IMR-90 (cell line): ENCODE results near the gene KRTAP5-9. TPM values are rescaled to one million over a fixed set of nuclear protein-coding genes. Genes with fewer than 3 reads are reported as not detected.

Source experiments
- ATAC-seq: fragments of 200-7000 bp; cut with Tn5 transposase; 2 replicates; pipeline ENCODE4 v1.9.1; 2020; ENCODE audit warnings: low read depth, mild to moderate bottlenecking, moderate library complexity
- BruUV-seq: library from RNA; stranded (reverse); fragments of 400-500 nt; replicated peaks from 2 replicates; lab custom pipeline; 2021; lab: Mats Ljungman, UMichigan
- CTCF ChIA-PET: fragments of 300-600 bp; formaldehyde crosslinking; extraction: SDS; loops from one replicate; lab custom pipeline; 2021; ENCODE audit warnings: antibody characterized with exemption; lab: Yijun Ruan, JAX
- POLR2A ChIA-PET: fragments of 300-600 bp; sonication (Branson Sonifier 250); formaldehyde crosslinking; loops from one replicate; lab custom pipeline; 2022; ENCODE audit warnings: antibody characterized with exemption; ENCODE audit not compliant: unreplicated experiment; lab: Charles Lee
- DNase-seq: peaks from one replicate; pipeline ENCODE4 v3.0.0; 2013
- H2AFZ ChIP-seq: replicated peaks from 2 replicates; pipeline ENCODE3; 2013; ENCODE audit warnings: low read length, mild to moderate bottlenecking; ENCODE audit not compliant: poor library complexity
- H2AK5ac ChIP-seq: 2 replicates; pipeline ENCODE4 v1.6.1; 2013; ENCODE audit warnings: low read depth, low read length, inconsistent platforms
- H2AK9ac ChIP-seq: replicated peaks from 2 replicates; pipeline ENCODE3; 2013; ENCODE audit warnings: mild to moderate bottlenecking, low read depth, low read length, moderate library complexity; ENCODE audit not compliant: poor library complexity
- H2BK120ac ChIP-seq: 2 replicates; pipeline ENCODE4 v1.6.1; 2013; ENCODE audit warnings: low read depth, low read length, inconsistent platforms
- H2BK15ac ChIP-seq: 3 replicates; pipeline ENCODE4 v1.6.1; 2013; ENCODE audit warnings: low read depth, low read length, inconsistent platforms
- H2BK20ac ChIP-seq: 2 replicates; pipeline ENCODE4 v1.6.1; 2013; ENCODE audit warnings: low read depth, mild to moderate bottlenecking, inconsistent platforms, low read length, moderate library complexity
- H2BK5ac ChIP-seq: 2 replicates; pipeline ENCODE4 v1.6.1; 2013; ENCODE audit warnings: mild to moderate bottlenecking, low read depth, low read length, inconsistent platforms; ENCODE audit not compliant: poor library complexity, severe bottlenecking
- H3K14ac ChIP-seq: replicated peaks from 2 replicates; pipeline ENCODE4 v1.6.1; 2013; ENCODE audit warnings: low read depth, low read length, inconsistent platforms
- H3K18ac ChIP-seq: 2 replicates; pipeline ENCODE4 v1.6.1; 2013; ENCODE audit warnings: low read depth, low read length, control low read depth
- H3K23ac ChIP-seq: 2 replicates; pipeline ENCODE4 v1.6.1; 2013; ENCODE audit warnings: low read depth, low read length, inconsistent platforms
- H3K27ac ChIP-seq: 2 replicates; pipeline ENCODE4 v1.5.1; 2013; ENCODE audit warnings: mild to moderate bottlenecking, control low read depth, low read length; ENCODE audit not compliant: insufficient read depth
- H3K27me3 ChIP-seq: 2 replicates; pipeline ENCODE4 v1.6.1; 2013; ENCODE audit warnings: low read length; ENCODE audit not compliant: control insufficient read depth, insufficient read depth
- H3K36me3 ChIP-seq: 2 replicates; pipeline ENCODE4 v1.6.1; 2013; ENCODE audit warnings: low read length, mixed read lengths; ENCODE audit not compliant: control insufficient read depth, insufficient read depth
- H3K4ac ChIP-seq: 2 replicates; pipeline ENCODE4 v1.6.1; 2013; ENCODE audit warnings: low read depth, low read length, inconsistent platforms
- H3K4me1 ChIP-seq: 2 replicates; pipeline ENCODE4 v1.6.1; 2013; ENCODE audit warnings: low read length, mixed read lengths; ENCODE audit not compliant: control insufficient read depth, insufficient read depth
- H3K4me2 ChIP-seq: 2 replicates; pipeline ENCODE4 v1.6.1; 2013; ENCODE audit warnings: low read depth, mild to moderate bottlenecking, control low read depth, low read length, moderate library complexity
- H3K4me3 ChIP-seq: 2 replicates; pipeline ENCODE4 v1.5.1; 2013; ENCODE audit warnings: low read depth, mild to moderate bottlenecking, control low read depth, low read length, moderate library complexity; ENCODE audit not compliant: insufficient read depth
- H3K56ac ChIP-seq: 2 replicates; pipeline ENCODE4 v1.6.1; 2013; ENCODE audit warnings: low read length, inconsistent platforms; ENCODE audit not compliant: insufficient read depth; ENCODE audit errors: extremely low read depth
- H3K79me1 ChIP-seq, 2 experiments: 2 replicates each; pipeline ENCODE4 v1.6.1; 2013; ENCODE audit warnings: low read length in 2 of 2, inconsistent platforms in 1 of 2, low read depth in 1 of 2
- H3K9ac ChIP-seq: 2 replicates; pipeline ENCODE4 v1.6.1; 2013; ENCODE audit warnings: low read depth, low read length, control low read depth
- H3K9me1 ChIP-seq: 2 replicates; pipeline ENCODE4 v1.6.1; 2013; ENCODE audit warnings: low read length, inconsistent platforms; ENCODE audit not compliant: insufficient read depth
- H3K9me3 ChIP-seq: 2 replicates; pipeline ENCODE4 v1.6.1; 2013; ENCODE audit warnings: low read length; ENCODE audit not compliant: control insufficient read depth, insufficient read depth
- H4K20me1 ChIP-seq: 2 replicates; pipeline ENCODE4 v1.6.1; 2013; ENCODE audit warnings: low read length, inconsistent platforms; ENCODE audit not compliant: insufficient read depth
- H4K5ac ChIP-seq: 2 replicates; pipeline ENCODE4 v1.6.1; 2013; ENCODE audit warnings: mild to moderate bottlenecking, low read depth, low read length, control low read depth
- H4K8ac ChIP-seq, 2 experiments: 2 replicates each; pipeline ENCODE4 v1.6.1; 2013; ENCODE audit warnings: low read depth in 2 of 2, low read length in 2 of 2, control low read depth in 1 of 2, inconsistent platforms in 1 of 2
- H4K91ac ChIP-seq: 2 replicates; pipeline ENCODE4 v1.6.1; 2013; ENCODE audit warnings: low read depth, low read length, inconsistent platforms; ENCODE audit not compliant: insufficient read depth
- BHLHE40 ChIP-seq: fragments of 150-350 bp; IDR thresholded peaks from 2 replicates; pipeline ENCODE4 v1.6.1; 2016; ENCODE audit warnings: mild to moderate bottlenecking, low read depth, low read length
- CEBPB ChIP-seq: IDR thresholded peaks from 2 replicates; pipeline ENCODE4 v1.6.1; 2012; ENCODE audit warnings: low read depth, low read length, improper control_type of control experiment
- CHD1 ChIP-seq: IDR thresholded peaks from 2 replicates; pipeline ENCODE4 v1.6.1; 2012; ENCODE audit warnings: low read depth, low read length, improper control_type of control experiment
- FOS ChIP-seq: fragments of 150-350 bp; IDR thresholded peaks from 2 replicates; pipeline ENCODE4 v1.6.1; 2016; ENCODE audit warnings: low read depth, low read length
- MAFK ChIP-seq: IDR thresholded peaks from 2 replicates; pipeline ENCODE4 v1.6.1; 2012; ENCODE audit warnings: low read depth, low read length, improper control_type of control experiment
- MAZ ChIP-seq: IDR thresholded peaks from 2 replicates; pipeline ENCODE4 v1.6.1; 2012; ENCODE audit warnings: low read depth, mild to moderate bottlenecking, low read length, improper control_type of control experiment, moderate library complexity, borderline replicate concordance
- MXI1 ChIP-seq: IDR thresholded peaks from 2 replicates; pipeline ENCODE4 v1.6.1; 2012; ENCODE audit warnings: low read depth, mild to moderate bottlenecking, low read length, moderate library complexity, borderline replicate concordance
- NFE2L2 ChIP-seq: fragments of 150-350 bp; IDR thresholded peaks from 2 replicates; pipeline ENCODE4 v1.6.1; 2016; ENCODE audit warnings: low read depth, mild to moderate bottlenecking, low read length
- POLR2A ChIP-seq: IDR thresholded peaks from 2 replicates; pipeline ENCODE4 v1.6.1; 2012; ENCODE audit warnings: mild to moderate bottlenecking, low read depth, low read length
- RAD21 ChIP-seq: IDR thresholded peaks from 2 replicates; pipeline ENCODE4 v1.6.1; 2012; ENCODE audit warnings: low read length, improper control_type of control experiment
- RCOR1 ChIP-seq: IDR thresholded peaks from 2 replicates; pipeline ENCODE4 v1.6.1; 2012; ENCODE audit warnings: mild to moderate bottlenecking, low read length, improper control_type of control experiment; ENCODE audit not compliant: insufficient replicate concordance
- RFX5 ChIP-seq: IDR thresholded peaks from 2 replicates; pipeline ENCODE4 v1.8.0; 2012; ENCODE audit warnings: low read depth, mild to moderate bottlenecking, low read length, moderate library complexity
- SMC3 ChIP-seq: fragments of 150-350 bp; IDR thresholded peaks from 2 replicates; pipeline ENCODE4 v1.6.1; 2016; ENCODE audit warnings: low read depth, mild to moderate bottlenecking, antibody characterized with exemption, low read length, moderate library complexity
- WGBS, 2 experiments: methylation state at CpG; one replicate each; pipeline versions ENCODE4 v1.1.5 to v1.1.7; 2013; ENCODE audit warnings: missing lambda C conversion rate in 2 of 2; ENCODE audit not compliant: insufficient read length in 1 of 2; ENCODE audit errors: extremely low coverage in 2 of 2; 5-methylcytosine and 5-hydroxymethylcytosine counted together
- dilution Hi-C: fragments of 300-500 bp; cut with HindIII; formaldehyde crosslinking; loops from one replicate; pipeline ENCODE4 v1.14.3; 2018; ENCODE audit warnings: low sequenced_read_pairs; ENCODE audit not compliant: unreplicated experiment
- in situ Hi-C: fragments of 300-500 bp; cut with MboI; formaldehyde crosslinking; loops from 3 replicates; pipeline ENCODE4 v1.14.3; 2019; ENCODE audit warnings: low sequenced_read_pairs, inconsistent platforms, mixed read lengths
- intact Hi-C: fragments of 100-400 bp; cut with micrococcal nuclease; formaldehyde crosslinking; loops from 2 replicates; pipeline ENCODE4 v1.10.0; 2022
- polyA plus RNA-seq, 3 experiments: library from polyadenylated mRNA; depleted of rRNA; stranded (reverse); fragments of >200 nt; gene quantifications; 2 replicates each; pipeline ENCODE4 v1.2.3, GENCODE V29; 2012; ENCODE audit warnings: low replicate concordance in 1 of 3
- total RNA-seq: library from RNA; depleted of rRNA; stranded (reverse); fragments of >200 nt; gene quantifications from 2 replicates; pipeline ENCODE4 v1.2.3, GENCODE V29; 2012
- TF ChIP-seq, protein P1 (sequence below): conservative IDR thresholded peaks from 2 replicates; pipeline ENCODE4 v1.5.1; 2012; ENCODE audit warnings: mild to moderate bottlenecking, low read depth, low read length, improper control_type of control experiment
- TF ChIP-seq, protein P2 (sequence below): fragments of 150-350 bp; IDR thresholded peaks from 2 replicates; pipeline ENCODE4 v1.6.1; 2016; ENCODE audit warnings: low read depth, mild to moderate bottlenecking, low read length, moderate library complexity, borderline replicate concordance
- TF ChIP-seq, protein P3 (sequence below): fragments of 150-350 bp; IDR thresholded peaks from 2 replicates; pipeline ENCODE4 v1.6.1; 2017; ENCODE audit warnings: mild to moderate bottlenecking, antibody characterized with exemption, low read length, low read depth

The KRTAP5-9 gene
- total and polyA plus RNA-seq, 2 of the 4 experiments (the other 2 are of a cell fraction): 0.09 TPM; not detected in 1

DNA sequence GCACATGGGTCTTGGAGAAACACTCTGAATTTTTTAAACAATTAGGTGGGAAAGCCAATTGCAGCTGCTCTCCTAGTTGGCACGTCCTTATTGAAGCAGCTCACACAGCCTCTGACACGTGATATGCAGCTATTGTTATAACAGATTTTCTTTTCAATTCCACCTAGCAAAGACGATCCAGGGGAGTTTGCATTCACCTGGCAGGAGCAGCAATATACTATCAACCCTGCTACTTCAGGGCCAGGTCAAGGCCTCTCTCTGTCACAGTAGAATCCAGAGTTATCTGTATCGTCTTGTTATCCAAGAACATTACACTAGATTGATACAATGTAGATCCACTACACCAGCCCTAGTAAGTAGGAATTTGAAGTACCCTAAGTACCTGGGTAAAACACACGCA is 26.2 kb downstream of the KRTAP5-9 start:
- no peak overlapping the region for H4K8ac ChIP-seq
- BruUV-seq: no TSS peak
- no peak overlapping the region for H3K4me3 ChIP-seq
- in situ Hi-C loops: no loop called here
- no peak overlapping the region for H3K18ac ChIP-seq
- TF ChIP-seq SMC3: no peak
- TF ChIP-seq CEBPB: no peak
- TF ChIP-seq RAD21: no peak
- TF ChIP-seq MXI1: no peak
- no peak for TF ChIP-seq MAZ
- TF ChIP-seq, protein P1, sequence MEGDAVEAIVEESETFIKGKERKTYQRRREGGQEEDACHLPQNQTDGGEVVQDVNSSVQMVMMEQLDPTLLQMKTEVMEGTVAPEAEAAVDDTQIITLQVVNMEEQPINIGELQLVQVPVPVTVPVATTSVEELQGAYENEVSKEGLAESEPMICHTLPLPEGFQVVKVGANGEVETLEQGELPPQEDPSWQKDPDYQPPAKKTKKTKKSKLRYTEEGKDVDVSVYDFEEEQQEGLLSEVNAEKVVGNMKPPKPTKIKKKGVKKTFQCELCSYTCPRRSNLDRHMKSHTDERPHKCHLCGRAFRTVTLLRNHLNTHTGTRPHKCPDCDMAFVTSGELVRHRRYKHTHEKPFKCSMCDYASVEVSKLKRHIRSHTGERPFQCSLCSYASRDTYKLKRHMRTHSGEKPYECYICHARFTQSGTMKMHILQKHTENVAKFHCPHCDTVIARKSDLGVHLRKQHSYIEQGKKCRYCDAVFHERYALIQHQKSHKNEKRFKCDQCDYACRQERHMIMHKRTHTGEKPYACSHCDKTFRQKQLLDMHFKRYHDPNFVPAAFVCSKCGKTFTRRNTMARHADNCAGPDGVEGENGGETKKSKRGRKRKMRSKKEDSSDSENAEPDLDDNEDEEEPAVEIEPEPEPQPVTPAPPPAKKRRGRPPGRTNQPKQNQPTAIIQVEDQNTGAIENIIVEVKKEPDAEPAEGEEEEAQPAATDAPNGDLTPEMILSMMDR: no peak
- no peak for TF ChIP-seq POLR2A
- TF ChIP-seq, protein P2, sequence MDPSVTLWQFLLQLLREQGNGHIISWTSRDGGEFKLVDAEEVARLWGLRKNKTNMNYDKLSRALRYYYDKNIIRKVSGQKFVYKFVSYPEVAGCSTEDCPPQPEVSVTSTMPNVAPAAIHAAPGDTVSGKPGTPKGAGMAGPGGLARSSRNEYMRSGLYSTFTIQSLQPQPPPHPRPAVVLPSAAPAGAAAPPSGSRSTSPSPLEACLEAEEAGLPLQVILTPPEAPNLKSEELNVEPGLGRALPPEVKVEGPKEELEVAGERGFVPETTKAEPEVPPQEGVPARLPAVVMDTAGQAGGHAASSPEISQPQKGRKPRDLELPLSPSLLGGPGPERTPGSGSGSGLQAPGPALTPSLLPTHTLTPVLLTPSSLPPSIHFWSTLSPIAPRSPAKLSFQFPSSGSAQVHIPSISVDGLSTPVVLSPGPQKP: no peak
- TF ChIP-seq NFE2L2: no peak
- TF ChIP-seq, protein P3, sequence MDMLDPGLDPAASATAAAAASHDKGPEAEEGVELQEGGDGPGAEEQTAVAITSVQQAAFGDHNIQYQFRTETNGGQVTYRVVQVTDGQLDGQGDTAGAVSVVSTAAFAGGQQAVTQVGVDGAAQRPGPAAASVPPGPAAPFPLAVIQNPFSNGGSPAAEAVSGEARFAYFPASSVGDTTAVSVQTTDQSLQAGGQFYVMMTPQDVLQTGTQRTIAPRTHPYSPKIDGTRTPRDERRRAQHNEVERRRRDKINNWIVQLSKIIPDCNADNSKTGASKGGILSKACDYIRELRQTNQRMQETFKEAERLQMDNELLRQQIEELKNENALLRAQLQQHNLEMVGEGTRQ: no peak
- TF ChIP-seq FOS: no peak
- no peak for TF ChIP-seq RFX5
- no peak for TF ChIP-seq MAFK
- TF ChIP-seq CHD1: no peak
- TF ChIP-seq BHLHE40: no peak
- TF ChIP-seq RCOR1: no peak
- no peak overlapping the region for H4K5ac ChIP-seq
- no peak overlapping the region for H4K91ac ChIP-seq
- no peaks in the 10 kb centered on the region for H3K4me1 ChIP-seq
- dilution Hi-C loops: no loop called here
- H3K27me3 ChIP-seq: peaks cover 23% of the 10 kb centered on the region
- WGBS, 2 experiments: 29% methylated on average over 1 of the region's 5 CpGs; no CpG with 5 or more reads in 1 of the 2 experiments
- CTCF ChIA-PET: no interaction called here
- H3K9me3 ChIP-seq: no peaks in the 10 kb centered on the region
- no peak overlapping the region for H2BK120ac ChIP-seq
- H2BK20ac ChIP-seq: no peak overlapping the region
- H2BK15ac ChIP-seq: no peak overlapping the region
- H3K36me3 ChIP-seq: no peaks in the 10 kb centered on the region
- no peak overlapping the region for H2BK5ac ChIP-seq
- H3K9ac ChIP-seq: no peak overlapping the region
- H2AFZ ChIP-seq: no peak overlapping the region
- POLR2A ChIA-PET: no interaction called here
- no peak for DNase-seq
- H2AK9ac ChIP-seq: no peak overlapping the region
- no peaks in the 10 kb centered on the region for H3K79me1 ChIP-seq
- H3K14ac ChIP-seq: no peak overlapping the region
- no peak overlapping the region for H2AK5ac ChIP-seq
- H3K9me1 ChIP-seq: no peaks in the 10 kb centered on the region
- H3K27ac ChIP-seq: no peak overlapping the region
- no peak for ATAC-seq
- intact Hi-C loops: no loop called here
- H3K4me2 ChIP-seq: no peak overlapping the region
- H3K56ac ChIP-seq: no peak overlapping the region
- H3K23ac ChIP-seq: no peak overlapping the region
- H3K4ac ChIP-seq: no peak overlapping the region
- H4K20me1 ChIP-seq: no peaks in the 10 kb centered on the region
